RPMI7951 (cell line): ENCODE data around the gene FBXL17. TPM values are rescaled to one million over a fixed set of nuclear protein-coding genes. Genes with fewer than 3 reads are reported as not detected.
"Not testable (repeated sequence)": the region's sequence is repeated elsewhere in the genome, so short reads cannot be mapped to it uniquely, and the experiment has no call there.

Source experiments
- DNase-seq: peaks from one replicate; pipeline ENCODE4 v3.0.0-alpha.2; 2012; ENCODE audit warnings: low read depth
- total RNA-seq: library from RNA; depleted of rRNA; stranded (reverse); fragments of >200 nt; shearing (Covaris generic); gene quantifications from 2 replicates; pipeline ENCODE4 v1.2.3, GENCODE V29; 2014

Gene FBXL17
- total RNA-seq, 1 experiment from 2014 or later: 7.0 TPM

DNA sequence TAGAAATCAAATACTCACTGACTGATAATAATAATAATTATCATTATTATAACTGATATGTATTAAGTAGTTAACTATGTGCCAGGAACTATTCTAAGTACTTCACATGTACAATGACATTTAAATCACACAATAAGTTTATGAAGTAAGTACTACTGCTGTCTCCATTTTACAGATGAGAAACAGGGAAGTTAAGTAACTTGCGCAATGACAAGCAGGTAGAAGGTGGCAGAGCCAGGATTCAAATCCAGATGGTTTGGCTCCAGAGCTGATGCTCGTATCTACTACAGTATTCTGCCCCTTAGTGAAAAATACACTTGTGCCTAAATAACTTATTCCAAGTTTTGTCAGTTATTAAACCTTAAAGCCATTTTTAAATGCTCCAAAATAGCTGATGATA, 217.3 kb downstream of the FBXL17 start:
- no peak for DNase-seq

DNA sequence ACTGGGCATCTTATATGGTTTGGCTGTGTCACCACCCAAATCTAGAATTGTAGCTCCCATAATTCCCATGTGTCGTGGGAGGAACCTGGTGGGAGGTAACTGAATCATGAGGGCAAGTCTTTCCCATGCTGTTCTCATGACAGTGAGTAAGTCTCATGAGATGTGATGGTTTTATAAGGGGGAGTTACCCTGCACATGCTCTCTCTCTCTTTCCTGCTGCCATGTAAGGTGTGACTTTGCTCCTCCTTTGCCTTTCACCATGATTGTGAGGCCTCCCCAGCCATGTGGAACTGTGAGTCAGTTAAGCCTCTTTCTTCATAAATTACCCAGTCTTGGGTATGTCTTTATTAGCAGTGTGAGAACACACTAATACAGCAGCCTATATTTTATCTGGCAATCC, 229.0 kb downstream of the FBXL17 start:
- DNase-seq: not testable (repeated sequence)

DNA sequence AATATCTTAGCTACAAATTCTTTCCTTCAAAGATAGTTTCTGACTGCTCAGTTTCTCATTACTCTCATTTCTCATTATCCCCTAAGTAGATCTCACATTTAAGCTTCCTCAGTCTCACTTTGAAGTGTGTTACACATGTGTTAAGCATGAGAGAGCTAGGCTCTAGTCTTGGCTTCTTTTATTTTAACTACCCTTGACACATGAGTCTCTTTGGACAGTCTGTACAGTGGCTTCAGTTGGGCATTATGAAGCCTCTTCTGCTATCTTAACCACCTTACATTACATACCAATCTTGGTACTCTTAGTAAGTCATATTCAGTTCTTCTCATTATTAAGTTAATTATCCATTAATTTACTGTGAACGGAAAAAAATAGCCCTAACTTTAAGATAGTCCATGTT, 232.5 kb downstream of the FBXL17 start:
- no peak for DNase-seq

DNA sequence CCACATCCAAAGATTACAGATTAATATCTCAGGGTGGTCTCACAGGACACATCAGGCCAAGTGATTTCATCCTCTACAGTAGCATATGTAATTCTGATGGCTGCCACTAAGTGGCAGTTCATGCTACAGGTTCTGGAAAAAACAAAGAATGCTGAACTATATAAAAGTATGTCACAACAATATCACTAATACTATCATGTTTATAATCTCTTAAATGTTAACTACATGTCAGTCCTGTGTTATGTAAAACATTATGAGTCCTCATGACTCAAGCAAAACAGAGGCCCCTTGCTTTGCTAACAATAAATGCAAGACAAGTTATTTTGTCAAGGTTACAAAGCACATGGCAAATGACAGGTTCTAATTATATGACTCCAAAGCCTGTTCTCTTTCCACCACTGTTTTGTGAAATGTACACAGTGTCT, 233.2 kb downstream of the FBXL17 start:
- DNase-seq: peak; percentile 3

DNA sequence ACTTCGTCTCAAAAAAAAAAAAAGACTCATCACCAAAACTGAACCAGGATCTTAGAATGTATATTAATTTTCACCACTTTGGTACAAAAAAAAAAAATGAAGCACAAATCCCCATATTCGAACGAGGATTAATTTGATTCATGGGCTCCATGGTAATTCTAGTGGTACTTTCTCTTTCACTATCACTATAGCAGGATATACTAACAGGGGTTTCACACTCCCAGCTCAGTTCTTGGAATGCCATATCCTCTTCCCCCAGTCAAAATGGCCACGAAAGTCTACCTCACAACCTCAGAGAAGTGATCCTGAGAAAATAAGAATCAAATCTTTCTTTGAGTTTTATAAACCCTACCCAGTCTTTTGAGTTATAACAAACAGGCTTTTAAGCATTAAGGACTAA, 235.7 kb downstream of the FBXL17 start:
- DNase-seq: no peak

DNA sequence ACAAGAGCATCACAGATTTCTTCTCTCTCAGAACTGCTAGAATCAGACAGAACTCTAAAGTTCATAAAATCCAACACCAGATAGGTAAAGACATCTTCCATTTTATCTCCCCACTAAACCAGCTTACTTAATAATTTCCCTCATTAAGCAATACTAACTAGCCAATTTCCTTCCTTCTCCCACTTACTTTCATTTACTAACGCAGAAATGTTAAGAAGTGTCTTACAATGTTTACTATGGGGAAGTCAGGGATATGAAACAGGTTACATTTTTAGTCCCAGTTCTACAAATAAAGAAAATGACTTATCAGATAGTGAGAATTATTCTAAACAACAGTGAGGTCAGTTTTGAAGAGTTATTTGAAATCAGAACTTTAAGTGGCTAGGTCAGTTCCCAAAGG, 236.5 kb downstream of the FBXL17 start:
- no peak for DNase-seq

DNA sequence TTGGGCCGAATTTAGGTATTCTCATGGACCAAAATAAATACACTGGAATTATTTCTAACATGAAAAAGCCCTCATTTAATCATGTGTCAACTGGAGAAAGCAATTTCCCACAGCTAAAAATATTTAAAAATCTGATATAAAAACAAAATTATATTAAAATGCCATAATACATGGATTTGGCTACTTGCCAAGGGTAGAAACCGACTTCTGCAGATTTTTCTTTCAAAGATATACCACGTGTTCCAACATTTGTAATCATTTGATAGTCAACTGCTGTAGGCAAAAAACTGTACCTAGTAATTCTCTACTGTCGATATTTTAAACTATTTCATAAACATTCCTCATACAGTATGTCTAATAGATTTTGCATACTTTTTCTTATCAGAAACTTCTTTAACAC, 237.6 kb downstream of the FBXL17 start:
- DNase-seq: no peak

DNA sequence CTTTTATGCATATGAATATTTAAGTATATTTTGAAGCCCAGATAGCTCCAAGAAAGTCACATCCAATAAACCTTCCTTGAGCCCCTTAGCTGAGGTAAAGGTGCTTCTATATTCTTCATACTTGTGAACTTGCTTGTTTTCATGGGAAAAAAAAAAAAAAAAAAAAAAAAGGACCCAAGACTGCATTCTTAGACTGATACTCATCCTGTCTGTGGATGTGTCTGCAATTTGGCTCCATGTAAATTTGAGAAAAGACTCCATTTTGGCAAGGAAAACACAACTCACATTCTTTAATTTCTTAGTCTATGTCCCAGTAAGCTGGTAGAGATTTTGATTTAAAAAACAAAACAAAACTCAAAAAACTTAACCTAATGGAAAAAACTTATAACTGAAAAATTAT, 238.3 kb downstream of the FBXL17 start:
- peak; percentile 1 for DNase-seq

DNA sequence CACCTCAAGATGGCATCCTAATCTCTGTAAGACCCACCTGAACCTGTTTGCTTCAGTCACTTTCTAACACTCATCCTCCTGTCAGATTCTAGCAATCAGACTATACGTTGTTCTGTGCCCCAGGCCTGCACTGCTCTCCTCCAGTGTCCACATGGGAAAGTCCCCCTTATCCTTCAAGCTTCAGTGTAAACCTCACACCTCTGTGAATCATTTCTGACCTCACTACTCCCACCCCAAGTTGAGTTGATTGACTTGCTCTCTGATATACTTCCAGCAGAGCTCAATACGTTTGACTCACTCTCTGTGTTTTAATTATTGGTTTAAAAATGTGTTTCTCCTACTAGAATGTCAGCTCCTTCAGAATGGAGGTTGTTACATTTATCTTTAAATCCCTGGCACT, 240.2 kb downstream of the FBXL17 start:
- DNase-seq: no peak

DNA sequence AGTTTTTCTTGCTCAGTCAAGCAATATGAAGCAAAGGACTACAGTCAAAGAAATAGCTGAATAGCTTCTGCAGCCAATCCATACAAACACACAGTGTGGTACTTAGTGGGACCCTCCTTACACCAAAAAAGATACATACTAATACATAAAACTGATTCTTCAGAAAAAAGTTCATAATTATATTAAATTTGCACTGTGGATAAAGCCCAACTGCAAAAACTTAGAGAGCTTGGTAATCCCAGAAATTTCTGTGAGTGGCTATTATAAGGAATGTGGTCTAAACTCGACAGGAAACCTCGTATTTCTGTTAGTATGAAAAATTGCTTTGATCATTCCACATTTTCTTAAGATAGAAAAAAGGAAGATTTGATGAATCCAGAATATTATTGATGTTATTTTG, 245.4 kb downstream of the FBXL17 start:
- DNase-seq: no peak

DNA sequence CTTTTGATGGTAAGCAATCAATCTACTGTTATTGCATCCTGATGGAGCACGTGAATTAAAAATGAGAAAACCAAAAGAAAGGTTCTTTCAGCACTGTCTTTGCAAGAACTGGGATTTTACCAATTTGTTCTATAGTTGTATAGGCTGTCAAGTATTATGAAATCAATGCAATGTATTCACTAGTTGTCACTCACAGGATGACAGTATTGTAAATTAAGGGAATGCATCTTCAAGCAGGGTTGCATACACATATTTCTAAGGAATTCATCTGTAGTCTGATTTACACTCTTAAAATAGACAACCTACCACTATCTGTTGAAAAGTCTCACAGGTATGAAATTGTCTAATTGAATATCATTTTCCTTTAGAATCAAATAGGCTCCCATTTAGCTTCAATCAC, 252.8 kb downstream of the FBXL17 start:
- DNase-seq: no peak

DNA sequence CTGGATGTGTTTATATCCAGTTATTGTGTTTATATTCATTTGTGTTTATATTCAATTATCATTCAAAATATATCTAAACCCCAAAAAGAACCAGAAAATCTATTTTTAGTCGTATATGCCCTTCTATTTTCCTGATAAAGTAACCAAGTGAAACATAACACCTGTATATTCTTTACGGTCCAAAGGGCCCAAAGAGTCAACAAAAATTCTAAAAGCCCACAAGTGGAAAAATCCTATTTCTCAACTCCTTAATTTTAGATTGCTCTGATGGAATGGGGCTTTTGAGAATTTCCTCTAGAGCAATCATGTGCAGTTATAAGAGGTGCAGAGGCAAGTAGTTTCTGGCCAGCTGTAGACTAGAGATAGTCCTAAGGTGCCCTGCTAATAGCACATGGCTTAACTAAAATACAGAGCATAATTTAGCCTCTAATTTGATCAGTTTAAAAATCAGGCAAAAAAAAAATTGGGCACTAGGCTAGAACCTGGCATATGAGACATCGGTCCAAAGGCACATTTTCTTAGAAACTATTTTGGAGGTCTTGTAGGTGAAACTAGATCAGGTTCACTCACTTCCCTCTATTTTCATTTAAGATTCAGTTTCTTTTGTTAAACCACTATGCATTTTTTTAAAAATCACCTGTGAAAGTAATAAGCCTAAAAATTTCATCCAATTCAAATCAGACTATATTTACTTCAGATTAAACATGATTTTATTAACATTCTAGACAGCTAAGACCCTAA, 256.0 kb downstream of the FBXL17 start:
- DNase-seq: no peak

DNA sequence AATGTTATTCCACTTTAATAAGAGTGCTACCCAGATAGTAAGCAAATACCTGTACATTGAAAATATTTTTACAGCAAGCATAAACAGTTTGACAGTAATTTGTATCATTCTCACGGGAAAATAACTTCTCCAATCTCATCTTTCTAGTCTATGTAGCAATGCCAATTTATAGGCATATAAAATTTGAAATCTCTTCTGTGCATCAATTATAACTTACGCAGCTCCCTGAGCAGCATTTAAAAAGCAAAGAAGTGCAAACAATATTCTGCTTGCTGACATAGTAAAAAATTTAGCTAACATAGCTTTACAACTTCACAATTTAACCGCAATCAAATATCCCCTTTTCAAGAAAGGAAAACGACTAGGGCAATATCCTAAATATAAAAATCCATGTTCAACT, 257.3 kb downstream of the FBXL17 start:
- no peak for DNase-seq

DNA sequence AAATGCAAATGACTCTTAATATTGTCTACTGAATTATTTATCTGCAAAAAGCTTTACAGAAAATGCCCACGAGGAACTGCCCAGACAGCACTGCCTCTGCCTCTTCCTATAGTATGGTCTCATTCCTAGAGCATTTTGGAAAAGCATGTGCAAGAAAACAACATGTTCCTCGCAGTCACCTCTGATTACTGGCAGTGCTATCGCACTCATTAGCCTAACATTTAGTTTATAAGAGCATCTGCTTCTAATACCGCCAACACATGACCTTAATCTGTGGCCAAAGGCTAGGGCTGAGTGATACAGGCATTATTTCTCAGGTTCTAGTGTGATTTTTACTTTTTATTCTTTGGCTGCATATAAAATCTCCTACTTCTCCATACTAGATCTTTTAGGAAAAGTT, 259.2 kb downstream of the FBXL17 start:
- DNase-seq: no peak

DNA sequence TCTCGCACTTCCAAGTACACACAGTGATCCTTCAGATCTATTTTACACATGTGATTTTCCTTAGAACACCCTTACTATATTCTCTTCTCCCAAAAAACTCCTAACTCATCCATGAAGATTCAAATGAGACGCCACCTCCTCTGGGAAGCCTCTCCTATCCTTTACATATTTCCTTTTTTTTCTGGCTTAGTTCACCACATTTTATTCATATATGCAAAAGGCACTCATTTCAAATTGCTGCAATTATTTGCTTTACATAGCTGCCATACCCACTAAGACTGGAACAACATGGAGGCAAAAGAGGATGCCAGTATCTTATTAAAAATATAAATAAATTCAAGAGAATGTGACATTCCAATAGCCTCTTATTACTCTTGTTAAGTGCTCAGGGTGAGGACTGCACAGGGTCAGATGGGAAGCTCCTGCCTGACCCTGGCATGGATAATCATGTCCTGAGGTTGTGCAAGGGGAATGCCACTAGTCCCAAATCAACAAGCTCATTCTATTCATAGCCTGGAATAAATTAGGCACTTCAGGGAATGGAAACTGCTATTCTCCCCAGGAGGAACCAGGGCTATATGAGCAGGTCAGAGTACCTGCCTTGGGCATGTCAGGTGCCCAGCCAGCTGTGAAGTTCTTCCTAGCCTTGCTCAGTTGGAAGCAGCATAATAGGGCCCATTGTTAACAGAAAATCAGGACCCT, 262.9 kb downstream of the FBXL17 start:
- DNase-seq: no peak

DNA sequence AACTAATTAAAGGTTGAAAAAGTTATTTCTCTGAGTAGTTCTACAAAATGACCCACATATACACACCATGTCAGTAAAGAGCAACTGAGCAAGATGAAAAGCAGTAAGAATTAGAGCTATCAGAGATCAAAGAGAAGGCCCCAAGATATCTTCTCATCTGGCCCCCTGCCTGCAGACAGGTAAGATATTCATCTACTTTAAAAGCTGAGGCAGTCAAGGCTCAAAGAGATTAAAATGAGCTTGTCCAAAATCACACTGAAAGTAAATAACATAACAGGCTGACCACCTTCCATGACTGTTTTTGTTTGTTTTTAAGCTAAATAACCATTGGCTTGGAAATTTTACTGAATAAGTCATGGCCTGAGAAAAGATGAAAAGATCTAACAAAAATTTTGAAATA, 266.2 kb downstream of the FBXL17 start:
- DNase-seq: no peak

DNA sequence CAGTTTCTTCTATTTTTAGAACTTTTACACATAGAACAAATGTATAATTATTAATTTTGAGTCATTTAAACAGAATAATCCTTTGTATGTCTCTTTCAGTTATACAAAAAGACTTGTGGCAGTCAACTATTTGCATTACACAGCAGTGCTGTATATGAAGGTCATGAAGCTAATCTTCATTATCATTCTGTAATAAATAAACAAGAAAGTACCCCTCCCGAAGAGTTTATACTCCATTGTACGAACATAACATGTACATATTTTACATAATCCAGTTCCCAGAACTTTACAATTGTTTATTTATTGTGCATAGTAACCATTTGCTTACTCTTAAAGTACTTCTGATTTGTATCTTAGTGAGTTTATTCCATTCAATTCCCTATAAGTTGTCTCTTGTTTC, 267.9 kb downstream of the FBXL17 start:
- DNase-seq: no peak

DNA sequence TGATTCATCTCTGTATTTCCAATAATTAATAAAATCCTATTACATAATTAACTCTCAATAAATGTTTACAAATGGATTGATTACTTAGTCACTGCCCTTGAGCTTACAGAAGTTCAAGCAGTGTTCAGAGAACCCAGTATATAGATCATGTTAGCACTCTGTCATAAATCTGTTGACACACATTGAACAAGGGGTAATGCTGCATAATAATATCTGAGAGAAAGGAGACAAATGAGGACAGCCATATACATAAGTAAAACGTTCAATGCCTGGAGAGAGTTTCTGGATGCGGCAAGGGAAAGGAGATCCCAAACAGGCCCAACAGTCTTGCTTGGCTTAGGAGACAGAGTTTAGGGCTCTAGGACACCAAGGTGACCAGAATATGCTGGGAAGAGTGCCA, 270.2 kb downstream of the FBXL17 start:
- DNase-seq: no peak

DNA sequence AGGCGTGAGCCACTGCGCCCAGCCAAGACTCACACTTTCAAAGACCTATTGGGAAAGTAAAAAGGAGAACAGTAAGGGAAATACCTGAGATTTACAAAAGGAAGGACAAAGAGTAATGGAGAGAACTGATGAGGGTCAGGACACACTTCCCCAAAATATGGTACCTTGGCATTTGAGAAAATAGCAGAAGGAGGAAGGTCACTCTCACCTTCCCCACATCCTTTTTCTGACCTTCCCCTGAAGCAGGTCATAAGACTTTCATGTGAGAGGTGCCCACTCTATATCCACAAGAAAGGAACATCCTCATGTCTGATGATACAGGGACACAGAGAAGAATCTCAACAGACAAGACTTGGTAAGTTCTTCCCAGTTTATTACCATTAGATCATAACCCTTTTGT, 272.8 kb downstream of the FBXL17 start:
- DNase-seq: no peak

DNA sequence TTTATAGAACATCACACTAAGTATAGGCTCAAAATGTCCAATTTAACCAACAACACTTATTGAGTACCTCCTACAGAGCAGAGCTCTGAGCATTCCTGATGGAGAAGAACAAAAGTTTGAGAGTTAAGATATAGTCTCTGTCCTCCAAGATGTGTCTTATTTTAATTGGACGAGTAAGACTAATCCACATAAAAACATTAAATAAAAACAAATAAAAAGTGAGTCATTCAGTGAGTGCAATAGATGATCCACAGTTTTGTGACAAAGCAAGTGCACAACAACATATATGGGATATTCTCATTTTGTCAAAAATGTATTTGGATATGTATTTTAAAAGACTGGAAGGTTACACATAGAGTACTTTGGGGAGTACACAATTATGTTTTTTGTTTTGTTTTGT, 277.4 kb downstream of the FBXL17 start:
- DNase-seq: no peak

DNA sequence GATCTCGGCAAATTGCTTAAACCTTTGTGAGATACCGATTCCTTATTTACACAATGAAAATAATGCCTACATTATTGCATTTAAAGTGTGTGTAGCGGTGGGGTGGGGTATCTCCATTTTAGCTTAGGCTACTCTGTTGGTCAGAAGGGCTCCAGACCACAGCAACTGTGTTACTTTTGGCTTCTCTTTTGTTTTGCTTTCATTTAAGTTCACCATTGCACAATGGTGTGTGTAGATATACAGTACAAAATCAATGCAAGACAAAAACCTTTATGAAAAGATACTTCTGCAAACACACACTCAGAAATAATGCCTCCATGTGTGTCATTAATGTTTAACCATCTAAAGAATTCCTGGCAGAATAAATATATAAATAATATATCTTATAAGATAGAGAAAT, 279.4 kb downstream of the FBXL17 start:
- DNase-seq: no peak

DNA sequence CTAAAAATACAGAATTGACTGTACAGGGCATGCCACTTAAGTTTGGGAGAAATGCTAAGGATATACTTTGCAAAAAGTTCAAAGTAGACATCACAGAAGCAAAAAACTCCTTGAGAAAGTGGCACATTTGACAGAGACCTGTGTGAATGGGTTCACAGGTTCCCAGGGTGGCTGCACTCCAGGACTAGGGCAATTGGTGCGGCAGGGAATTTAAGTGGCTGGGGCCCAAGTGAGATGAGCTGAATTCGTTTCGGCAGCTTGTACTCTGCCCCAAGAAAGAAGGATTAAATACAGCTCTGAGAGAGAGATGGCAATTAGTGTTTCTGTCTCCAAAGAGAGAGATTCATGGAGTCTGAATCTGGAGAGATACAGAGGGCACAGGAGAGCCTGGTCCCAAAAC, 280.1 kb downstream of the FBXL17 start:
- DNase-seq: no peak

DNA sequence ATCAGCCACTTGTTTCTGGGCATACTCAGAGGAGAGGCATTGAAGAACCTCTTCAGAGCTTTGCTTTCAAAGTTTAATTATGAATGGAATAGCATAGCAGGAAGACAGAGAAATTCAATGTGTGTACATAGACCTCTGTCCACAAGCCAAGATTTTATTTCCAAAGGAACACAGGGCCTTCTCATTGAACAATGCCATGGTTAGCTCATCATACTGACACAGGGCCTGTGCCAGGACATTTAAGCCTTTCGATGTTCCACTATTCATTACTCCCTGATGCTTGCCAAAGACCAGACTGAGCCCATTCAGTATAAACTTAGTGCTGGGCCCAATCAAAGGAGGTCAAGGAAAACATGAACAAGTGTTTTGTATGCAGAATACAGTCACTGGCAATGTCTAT, 280.8 kb downstream of the FBXL17 start:
- peak; percentile 20 for DNase-seq

DNA sequence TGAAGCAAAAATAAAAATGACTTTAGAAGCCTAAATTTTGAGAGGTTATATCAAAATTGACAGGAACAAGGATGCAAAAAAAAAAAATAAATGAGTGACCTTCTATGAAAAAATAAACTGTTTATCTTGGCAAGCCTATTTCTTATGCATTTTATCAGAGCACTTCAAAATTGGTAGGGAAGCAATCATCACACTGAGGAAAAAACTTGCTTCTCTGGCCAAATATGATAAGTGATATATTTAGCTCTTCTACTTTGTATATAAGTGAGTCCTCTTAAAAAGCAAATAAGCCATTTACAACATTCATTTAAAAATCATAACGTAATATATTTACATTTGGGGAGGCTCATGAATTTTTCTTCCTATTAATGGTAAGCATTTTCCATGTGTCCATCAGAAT, 287.1 kb downstream of the FBXL17 start:
- no peak for DNase-seq
